ENCODE data around the gene PXDC1. TPM values are rescaled to one million over a fixed set of nuclear protein-coding genes. Genes with fewer than 3 reads are reported as not detected.

Gene PXDC1
- total and polyA plus RNA-seq, 4 donors = 21.0 to 53.8 (median 43.3) TPM

- WGBS, 2 donors = 83 to 87% methylated on average over 8 of the region's 8 CpGs
- peaks cover 0 to 4% (median 0%) of the 10 kb centered on the region in 5 donors for H3K4me1 ChIP-seq (ENCODE audit: control insufficient read depth in 5 of 5, insufficient read depth in 5 of 5, low read length in 5 of 5)
- H3K27me3 ChIP-seq (ENCODE audit: control insufficient read depth in 3 of 3, insufficient read depth in 3 of 3, low read length in 2 of 3) = no peaks in the 10 kb centered on the region
- ATAC-seq (ENCODE audit: insufficient read depth, low FRiP score) = no peak
- no peak overlapping the region for H3K27ac ChIP-seq (ENCODE audit: low read depth in 1 of 2, low read length in 1 of 2)
- peaks cover 0 to 3% (median 0%) of the 10 kb centered on the region in 4 donors for H3K9me3 ChIP-seq (ENCODE audit: control insufficient read depth in 4 of 4, insufficient read depth in 3 of 4, low read length in 3 of 4)
- no peaks in the 10 kb centered on the region for H3K36me3 ChIP-seq (ENCODE audit: control insufficient read depth in 4 of 4, insufficient read depth in 4 of 4, low read length in 4 of 4)
- H3K4me3 ChIP-seq = no peak overlapping the region
- no peak overlapping the region for H3K9ac ChIP-seq (ENCODE audit: insufficient read depth in 1 of 2, low read length in 2 of 2)
- TF ChIP-seq, protein P1, sequence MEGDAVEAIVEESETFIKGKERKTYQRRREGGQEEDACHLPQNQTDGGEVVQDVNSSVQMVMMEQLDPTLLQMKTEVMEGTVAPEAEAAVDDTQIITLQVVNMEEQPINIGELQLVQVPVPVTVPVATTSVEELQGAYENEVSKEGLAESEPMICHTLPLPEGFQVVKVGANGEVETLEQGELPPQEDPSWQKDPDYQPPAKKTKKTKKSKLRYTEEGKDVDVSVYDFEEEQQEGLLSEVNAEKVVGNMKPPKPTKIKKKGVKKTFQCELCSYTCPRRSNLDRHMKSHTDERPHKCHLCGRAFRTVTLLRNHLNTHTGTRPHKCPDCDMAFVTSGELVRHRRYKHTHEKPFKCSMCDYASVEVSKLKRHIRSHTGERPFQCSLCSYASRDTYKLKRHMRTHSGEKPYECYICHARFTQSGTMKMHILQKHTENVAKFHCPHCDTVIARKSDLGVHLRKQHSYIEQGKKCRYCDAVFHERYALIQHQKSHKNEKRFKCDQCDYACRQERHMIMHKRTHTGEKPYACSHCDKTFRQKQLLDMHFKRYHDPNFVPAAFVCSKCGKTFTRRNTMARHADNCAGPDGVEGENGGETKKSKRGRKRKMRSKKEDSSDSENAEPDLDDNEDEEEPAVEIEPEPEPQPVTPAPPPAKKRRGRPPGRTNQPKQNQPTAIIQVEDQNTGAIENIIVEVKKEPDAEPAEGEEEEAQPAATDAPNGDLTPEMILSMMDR (IDR thresholded peaks at IDR 0.05; ENCODE audit: control extremely low read depth, extremely low read depth) = no peak
- DNase-seq = no peak
Measured at GRCh38 chr6:3781504-3781903, 30.0 kb upstream of the PXDC1 start.

DNA sequence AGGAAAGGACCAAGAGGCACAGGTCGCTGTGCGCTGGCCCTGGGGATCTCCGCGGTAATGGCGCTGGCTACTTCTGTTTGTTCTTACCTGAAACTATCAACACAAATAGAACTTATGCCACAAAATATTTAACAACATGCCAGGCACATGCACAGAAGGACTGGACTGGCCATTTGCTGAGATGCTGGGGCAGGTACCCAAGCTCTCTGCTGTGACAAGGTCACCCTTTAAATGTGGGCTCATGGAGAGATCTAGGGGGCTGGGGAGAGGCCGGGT lies 28.0 kb upstream of the PXDC1 start:
- TF ChIP-seq, protein P1 (IDR thresholded peaks at IDR 0.05; ENCODE audit: control extremely low read depth, extremely low read depth) = no peak
- Histone ChIP-seq H3K4me1 (ENCODE audit: control insufficient read depth in 5 of 5, insufficient read depth in 5 of 5, low read length in 5 of 5) (peaks cover 0 to 4% (median 0%) of the 10 kb centered on the region in 5 donors), H3K9me3 (ENCODE audit: control insufficient read depth in 4 of 4, insufficient read depth in 3 of 4, low read length in 3 of 4) (peaks cover 0 to 3% (median 0%) of the 10 kb centered on the region in 4 donors), H3K27me3 (ENCODE audit: control insufficient read depth in 3 of 3, insufficient read depth in 3 of 3, low read length in 2 of 3) (no peaks in the 10 kb centered on the region), H3K9ac (ENCODE audit: insufficient read depth in 1 of 2, low read length in 2 of 2) (no peak overlapping the region), H3K4me3 (no peak overlapping the region), H3K27ac (ENCODE audit: low read depth in 1 of 2, low read length in 1 of 2) (no peak overlapping the region), H3K36me3 (ENCODE audit: control insufficient read depth in 4 of 4, insufficient read depth in 4 of 4, low read length in 4 of 4) (no peaks in the 10 kb centered on the region)
- WGBS, 2 donors = 96 to 98% methylated on average over 6 of the region's 6 CpGs
- DNase-seq (no peak), ATAC-seq (ENCODE audit: insufficient read depth, low FRiP score) (no peak)

DNA sequence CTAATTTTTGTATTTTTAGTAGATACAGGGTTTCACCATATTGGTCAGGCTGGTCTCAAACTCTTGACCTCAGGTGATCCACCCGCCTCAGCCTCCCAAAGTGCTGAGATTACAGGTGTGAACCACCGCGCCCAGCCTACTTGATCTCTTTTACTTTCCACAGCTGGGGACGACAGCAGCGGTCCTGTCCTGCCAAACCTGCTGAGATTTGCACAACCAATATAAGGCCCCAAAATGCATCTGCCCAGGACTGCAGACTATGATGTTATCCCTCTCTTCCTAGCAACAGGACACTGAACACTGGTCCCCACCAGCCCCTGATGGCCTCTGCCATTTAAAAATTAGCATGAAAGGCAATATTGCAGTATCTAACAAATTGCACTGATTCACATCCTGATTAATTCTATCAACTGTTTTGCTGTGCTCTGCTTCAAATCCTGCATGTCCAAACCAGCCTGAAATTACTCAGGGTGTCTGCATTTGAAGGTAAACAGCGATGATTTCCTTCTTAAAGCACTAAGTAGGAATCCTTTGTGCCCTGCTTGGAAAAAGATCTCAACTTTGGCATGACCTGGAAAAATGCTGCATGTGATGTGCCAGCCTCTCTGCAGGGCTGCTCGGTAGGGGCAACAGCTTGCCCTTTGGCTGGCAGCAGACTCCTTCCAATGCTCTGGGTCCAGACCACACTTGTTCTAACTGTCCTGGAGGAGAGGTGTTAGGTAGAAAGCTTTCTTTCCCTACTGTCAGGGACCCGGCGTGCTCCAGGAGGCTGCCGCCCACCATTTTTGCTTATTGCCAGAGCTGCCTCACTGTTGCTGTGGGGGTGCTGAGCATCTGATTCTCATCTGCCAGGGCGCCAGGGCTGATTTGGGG lies 27.4 kb upstream of the PXDC1 start:
- H3K4me3 ChIP-seq = no peak overlapping the region
- H3K36me3 ChIP-seq (ENCODE audit: control insufficient read depth in 4 of 4, insufficient read depth in 4 of 4, low read length in 4 of 4) = no peaks in the 10 kb centered on the region
- H3K4me1 ChIP-seq (ENCODE audit: control insufficient read depth in 5 of 5, insufficient read depth in 5 of 5, low read length in 5 of 5) = peaks cover 0 to 4% (median under 1%) of the 10 kb centered on the region in 5 donors
- DNase-seq (no peak), ATAC-seq (ENCODE audit: insufficient read depth, low FRiP score) (no peak)
- no peak overlapping the region for H3K27ac ChIP-seq (ENCODE audit: low read depth in 1 of 2, low read length in 1 of 2)
- peaks cover 0 to 3% (median 0%) of the 10 kb centered on the region in 4 donors for H3K9me3 ChIP-seq (ENCODE audit: control insufficient read depth in 4 of 4, insufficient read depth in 3 of 4, low read length in 3 of 4)
- H3K9ac ChIP-seq (ENCODE audit: insufficient read depth in 1 of 2, low read length in 2 of 2) = no peak overlapping the region
- 93 to 94% methylated on average over 11 of the region's 11 CpGs for WGBS, 2 donors
- TF ChIP-seq, protein P1 (IDR thresholded peaks at IDR 0.05; ENCODE audit: control extremely low read depth, extremely low read depth) = no peak
- H3K27me3 ChIP-seq (ENCODE audit: control insufficient read depth in 3 of 3, insufficient read depth in 3 of 3, low read length in 2 of 3) = no peaks in the 10 kb centered on the region

All from lung (tissue), 12 donors.